Left renal pelvis (tissue), 4 donors: ENCODE results near the gene ALDH16A1. TPM values are rescaled to one million over a fixed set of nuclear protein-coding genes. Genes with fewer than 3 reads are reported as not detected.

Experiments
- DNase-seq, 4 donors: peaks; one replicate each; pipeline ENCODE4 v3.0.0-alpha.2; 2013; ENCODE audit warnings: low read depth in 4 of 4, low spot score in 3 of 4
- polyA plus RNA-seq, 4 donors: library from polyadenylated mRNA; unstranded; fragments of 120-200 nt; gene quantifications; one replicate each; pipeline ENCODE4 v1.2.1, GENCODE V29; 2013; ENCODE audit not compliant: insufficient read length in 4 of 4

ALDH16A1 gene
- polyA plus RNA-seq, 4 donors, result 12.2 to 32.1 (median 16.4) TPM

- no peak for DNase-seq
Observed at GRCh38 chr19:49423071-49423984, 29.7 kb upstream of the ALDH16A1 start, which contains the start of gene PTH2. TSS of gene PTH2 (minus strand) at chr19:49423441. CDS start at chr19:49423339, 102 bp downstream.

DNA sequence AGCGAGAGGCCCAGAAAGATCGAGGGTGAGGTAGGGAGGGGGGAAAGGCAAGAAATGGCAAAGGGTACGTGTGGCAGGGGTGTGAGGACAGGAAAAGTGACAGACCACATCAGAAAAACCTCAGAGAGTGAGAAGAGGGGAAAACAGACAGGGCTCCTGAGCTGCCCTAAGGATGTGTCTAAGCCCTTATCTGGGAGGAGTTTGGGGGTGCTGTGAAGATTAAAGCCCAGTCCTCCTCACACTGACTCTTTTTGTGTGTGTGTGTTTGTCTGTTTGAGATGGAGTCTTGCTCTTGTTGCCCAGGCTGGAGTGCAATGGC is 29.1 kb upstream of the ALDH16A1 start:
- no peak for DNase-seq

DNA sequence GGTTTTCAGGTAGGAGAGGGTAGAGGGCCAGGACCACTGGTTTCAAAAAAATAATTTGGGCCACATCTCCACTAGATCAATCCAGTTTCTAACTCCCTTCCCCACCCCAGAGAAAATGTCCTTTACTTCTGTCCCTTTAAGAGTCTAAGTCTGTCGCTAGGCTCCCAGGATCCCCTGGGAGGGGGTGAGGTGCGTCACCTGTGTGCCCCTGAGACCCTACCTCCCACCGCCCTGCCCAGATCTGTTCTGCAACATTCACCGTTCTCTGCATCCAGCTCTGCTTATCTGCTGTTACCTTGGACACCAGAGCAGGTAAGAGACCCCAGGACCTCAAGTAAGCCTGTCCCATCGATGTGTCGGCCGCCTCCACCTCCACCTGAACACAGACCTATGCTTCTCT is 27.8 kb upstream of the ALDH16A1 start, which contains the start of gene GFY:
TSS of gene GFY (plus strand) at position 211 of the 400 bp plus-strand sequence. CDS start 1,043 bp downstream, outside the sequence.
- DNase-seq, result no peak

DNA sequence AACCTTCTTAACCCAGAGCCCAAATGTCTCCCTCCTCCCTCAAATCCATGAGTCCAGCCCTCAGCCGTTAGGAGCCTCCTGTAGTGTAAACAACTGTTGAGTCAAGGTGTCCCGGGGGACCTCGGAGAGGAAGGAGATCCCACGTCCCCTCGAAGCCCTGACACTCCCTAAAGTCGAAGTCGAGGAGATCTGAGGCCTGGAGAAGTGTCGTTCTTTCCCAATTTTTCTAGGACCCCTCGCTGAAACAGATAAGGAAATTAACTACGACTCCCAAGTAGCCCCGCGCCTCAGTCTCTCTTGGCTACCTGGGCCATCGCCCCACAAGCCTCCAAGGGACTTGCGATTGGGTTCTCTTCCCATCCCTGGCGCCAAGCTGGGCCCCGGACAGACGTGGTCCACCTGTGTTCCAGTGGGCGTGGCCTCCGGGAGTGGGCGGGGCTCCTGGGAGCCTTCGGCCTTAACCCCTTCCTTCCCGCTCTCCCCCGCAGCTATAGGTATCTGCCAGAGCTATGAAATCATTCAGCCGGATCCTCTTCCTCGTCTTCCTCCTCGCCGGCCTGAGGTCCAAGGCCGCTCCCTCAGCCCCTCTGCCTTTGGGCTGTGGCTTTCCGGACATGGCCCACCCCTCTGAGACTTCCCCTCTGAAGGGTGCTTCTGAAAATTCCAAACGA is 27.0 kb upstream of the ALDH16A1 start:
- DNase-seq, result no peak

- no peak for DNase-seq
Observed at GRCh38 chr19:49427339-49427738, 25.7 kb upstream of the ALDH16A1 start.

GRCh38 chr19:49427855-49428546 is 25.0 kb upstream of the ALDH16A1 start:
- DNase-seq, result no peak

DNA sequence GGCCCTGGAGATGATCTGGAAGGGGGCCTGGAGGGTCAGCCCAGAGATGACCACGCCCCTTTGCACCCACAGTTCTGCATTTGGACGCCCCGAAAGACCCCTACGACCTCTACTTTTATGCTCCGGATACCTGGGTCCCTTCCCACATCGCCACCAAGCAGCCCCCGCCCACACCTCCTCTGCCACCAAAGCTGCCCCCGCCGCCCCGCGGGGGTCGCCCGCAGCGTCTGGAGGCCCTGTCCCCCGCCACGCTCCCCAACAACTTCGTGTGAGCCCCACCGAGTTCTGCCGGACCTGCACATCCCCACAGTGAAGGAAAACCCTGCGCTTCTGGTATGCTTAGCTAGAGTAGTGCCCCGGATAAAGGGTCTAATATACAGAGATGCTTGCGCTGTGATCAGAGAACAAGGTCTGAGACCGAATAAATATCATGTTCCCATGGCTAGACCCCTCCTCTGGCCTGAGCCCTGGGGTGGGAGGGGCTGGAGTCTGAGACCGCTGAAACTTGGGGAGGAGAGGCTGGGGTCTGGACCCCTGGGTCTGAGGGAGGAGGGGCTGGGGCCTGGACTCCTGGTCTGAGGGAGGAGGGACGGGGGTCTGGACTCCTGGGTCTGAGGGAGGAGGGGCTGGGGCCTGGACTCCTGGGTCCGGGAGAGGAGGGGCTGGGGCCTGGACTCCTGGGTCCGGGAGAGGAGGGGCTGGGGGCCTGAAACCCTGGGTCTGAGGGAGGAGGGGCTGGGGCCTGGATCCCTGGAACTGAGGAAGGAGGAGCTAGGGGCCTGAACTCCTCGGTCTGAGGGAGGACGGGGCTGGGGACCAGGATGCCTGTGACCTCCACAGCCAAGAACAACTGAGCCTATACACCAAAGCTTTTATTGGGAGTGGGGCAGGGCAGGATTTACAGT is 24.2 kb upstream of the ALDH16A1 start:
- no peak for DNase-seq

DNA sequence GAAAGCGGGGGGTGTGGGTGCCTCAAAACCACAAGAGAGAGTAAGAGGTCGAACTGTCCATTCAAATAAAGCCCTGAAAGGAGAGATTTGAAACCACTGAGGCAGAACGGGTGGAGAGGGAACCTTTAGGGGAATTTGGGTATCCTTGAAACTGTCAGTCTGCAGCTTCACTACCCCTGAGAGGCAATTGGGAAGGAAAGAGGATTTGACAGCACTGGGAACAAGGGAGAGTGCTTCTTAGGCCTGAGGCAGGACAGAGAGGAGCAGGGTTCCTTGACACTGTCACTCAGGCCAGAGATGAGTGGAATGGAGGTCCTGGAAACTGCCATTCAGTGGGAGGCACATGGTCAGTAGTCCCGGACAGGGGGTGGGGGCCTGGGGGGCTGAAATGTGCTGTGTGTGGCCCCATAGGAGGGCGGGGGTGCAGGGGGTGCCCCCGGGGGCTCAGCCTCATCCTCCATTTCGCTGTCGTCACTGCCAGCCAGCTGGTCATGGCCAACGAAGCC is 22.8 kb upstream of the ALDH16A1 start:
- DNase-seq, result no peak

GRCh38 chr19:49430678-49431329 is 22.2 kb upstream of the ALDH16A1 start:
- DNase-seq, result no peak

DNA sequence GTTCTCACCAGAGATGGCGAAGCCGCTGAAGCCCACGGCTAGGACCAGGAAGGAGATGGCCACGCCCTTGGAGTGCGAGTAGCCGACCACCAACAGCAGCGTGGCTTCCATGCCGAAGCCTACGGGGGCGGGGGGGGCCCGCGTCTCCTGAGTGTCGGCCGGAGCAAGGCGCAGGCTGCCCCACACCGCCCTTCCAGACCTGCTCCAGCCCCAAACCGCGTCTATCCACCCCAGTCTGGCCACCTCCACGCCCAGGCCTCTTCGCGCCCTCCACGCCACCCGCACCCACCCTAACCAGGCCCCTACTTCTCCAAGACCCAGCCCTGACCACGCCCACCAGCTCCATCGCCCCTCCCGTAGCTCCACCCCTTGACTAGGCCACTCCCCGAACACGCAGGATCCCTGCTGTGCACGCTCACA is 21.7 kb upstream of the ALDH16A1 start:
- no peak for DNase-seq

DNA sequence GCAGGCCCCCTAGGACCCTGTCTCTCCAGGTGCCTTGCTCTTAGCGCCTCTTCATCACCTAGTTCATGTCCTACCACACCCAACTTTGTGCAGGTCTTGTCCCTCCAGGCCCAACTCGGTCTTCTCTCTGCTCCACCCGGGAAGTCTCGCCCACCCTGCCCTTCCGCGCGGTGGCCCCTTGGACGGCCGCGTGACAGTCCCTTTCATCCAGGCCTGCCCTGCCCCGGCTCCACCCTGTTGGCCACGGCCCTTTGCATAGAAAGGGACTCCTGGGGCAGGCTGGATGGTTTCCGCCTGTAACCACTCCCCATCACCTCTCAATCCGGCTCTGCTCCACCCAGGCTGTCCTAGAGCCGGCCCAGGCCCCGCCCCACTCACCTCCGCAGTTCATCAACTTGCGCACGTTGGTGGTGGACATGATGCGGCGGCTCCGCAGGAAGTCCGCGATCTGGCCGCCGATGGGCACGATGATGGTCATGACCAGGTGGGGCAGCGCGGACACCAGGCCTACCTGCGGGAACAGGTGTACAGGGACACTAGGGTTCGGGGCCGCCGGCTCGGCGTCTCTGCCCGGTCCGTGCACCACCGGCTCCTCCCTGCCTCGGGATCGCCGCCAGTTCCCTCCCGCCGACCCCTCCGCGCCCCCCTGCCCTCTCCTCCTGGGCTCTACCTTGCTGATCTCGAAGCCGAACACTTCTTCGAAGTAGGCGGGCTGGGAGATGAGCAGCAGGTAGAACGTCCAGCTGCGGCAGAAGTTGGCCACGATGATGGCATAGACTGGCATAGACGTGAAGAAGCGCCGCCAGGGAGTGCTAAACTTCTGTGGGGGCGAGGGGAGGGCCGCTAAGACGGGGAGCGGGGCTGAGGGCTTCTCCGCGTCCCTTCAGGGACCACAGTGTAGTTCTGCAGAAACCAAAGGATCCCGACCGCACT is 20.6 kb upstream of the ALDH16A1 start:
- no peak for DNase-seq

DNA sequence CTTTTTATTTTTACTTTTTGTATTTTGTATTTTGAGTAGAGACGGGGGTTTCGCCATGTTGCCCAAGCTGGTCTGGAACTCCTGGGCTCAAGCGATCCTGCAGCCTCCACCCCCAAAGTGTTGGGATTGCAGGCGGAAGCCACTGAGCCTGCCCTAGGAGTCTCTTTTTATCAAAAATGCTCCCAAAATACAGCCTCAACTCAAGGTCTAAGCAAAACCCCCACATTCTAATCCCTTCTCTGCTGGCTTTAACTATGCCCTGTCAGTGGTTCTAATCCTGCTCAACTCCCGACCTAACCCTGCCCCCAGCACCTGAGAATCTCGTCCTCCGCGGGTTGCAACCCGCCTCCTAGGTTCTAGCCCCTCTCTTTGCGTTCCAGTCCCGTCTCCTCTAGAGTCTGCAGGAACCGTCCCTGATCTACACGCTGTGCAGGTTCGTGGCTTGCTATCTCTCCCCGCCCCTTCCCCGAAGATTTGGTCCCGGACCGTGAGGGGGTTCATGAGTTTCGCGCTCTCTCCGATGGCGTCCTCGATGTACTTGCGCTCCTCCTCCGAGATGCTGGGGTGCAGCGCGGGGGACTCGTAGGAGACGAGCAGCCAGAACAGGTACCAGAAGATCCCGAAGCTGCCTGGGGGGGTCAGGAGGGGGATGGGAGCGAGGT is 19.7 kb upstream of the ALDH16A1 start:
- no peak for DNase-seq

DNA sequence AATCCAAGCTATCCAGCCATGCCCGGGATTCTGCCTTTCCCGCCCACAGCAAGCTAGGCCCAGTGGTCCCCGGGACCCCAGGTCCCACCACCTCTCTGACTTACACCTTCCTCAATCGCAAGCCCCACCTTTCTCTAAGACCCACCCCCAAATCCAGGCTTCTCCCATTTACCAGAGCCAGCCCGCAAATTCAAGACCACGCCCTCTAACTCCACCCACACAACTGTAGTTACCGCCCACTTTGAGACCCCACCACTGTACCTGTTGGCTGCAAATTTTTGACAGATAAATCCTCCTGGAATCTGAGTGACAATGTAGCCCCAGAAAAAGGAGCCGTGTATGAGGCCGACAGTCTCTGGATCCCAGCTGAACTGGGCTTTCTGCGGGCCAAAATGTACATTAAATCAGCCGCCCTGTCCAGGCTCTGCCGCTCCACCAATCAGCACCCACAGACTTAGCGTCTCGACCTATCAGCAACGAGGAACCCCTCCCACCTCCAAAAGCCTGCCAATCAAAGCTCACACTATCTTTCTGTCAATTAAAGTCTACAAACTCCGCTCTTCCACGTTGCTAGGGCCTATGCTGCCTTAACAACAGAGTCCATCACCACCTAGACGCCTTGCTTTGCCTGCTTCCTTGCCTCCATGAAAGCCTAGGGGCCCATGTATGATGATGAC is 18.0 kb upstream of the ALDH16A1 start:
- DNase-seq, result no peak

DNA sequence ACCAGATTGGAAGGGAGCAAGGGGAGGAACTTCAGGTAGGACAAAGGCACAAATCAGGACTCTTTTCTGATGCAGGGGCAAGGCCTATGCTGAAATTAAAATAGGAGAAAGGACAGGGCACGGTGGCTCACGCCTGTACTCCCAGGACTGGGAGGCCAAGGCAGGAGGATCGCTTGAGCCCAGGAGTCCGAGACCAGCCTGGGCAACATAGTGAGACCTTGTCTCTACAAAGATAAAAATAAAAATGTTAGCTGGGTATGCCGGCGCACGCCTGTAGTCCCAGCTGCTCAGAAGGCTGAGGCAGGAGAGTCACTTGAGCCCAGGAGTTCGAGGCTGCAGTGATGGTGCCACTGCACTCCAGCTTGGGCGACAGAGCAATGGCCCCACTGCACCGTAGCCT is 17.4 kb upstream of the ALDH16A1 start:
- no peak for DNase-seq

GRCh38 chr19:49436381-49437017 is 16.5 kb upstream of the ALDH16A1 start:
- DNase-seq, result no peak

DNA sequence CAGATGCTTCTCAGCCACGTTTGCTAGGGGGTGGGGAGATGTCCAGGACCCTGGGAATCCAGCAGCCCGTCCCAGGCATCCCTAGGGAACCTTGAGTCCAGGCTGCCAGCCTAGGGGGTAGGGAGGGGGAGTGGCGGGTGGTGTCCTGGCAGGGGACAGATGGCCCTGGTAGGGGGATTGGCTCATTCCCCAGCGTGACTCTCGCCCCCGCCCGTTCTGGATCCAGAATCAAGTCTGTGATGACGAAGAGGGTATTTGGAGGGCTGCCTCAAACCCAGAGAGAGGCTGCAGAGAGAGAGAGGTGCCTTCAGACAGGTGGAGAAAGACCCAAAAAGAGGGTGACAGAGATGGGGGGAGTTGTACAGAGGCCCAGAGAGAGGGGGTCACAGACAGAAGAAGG is 15.8 kb upstream of the ALDH16A1 start:
- DNase-seq, result no peak

GRCh38 chr19:49438261-49438660 is 14.8 kb upstream of the ALDH16A1 start:
- DNase-seq, result no peak
